HepG2 (cell line): ENCODE data around the gene DNASE1. TPM values are rescaled to one million over a fixed set of nuclear protein-coding genes. Genes with fewer than 3 reads are reported as not detected.

ENCODE experiments used
- GRHL1 ChIP-seq: sonication (generic); formaldehyde crosslinking; conservative IDR thresholded peaks from 2 replicates; pipeline ENCODE4 v1.8.0; 2022; ENCODE audit warnings: missing genetic modification reagents
- HINFP ChIP-seq: sonication (generic); formaldehyde crosslinking; IDR thresholded peaks from 2 replicates; pipeline ENCODE4 v1.4.0; 2020; ENCODE audit warnings: low read depth, mild to moderate bottlenecking, missing genetic modification reagents
- HOMEZ ChIP-seq: IDR thresholded peaks from 2 replicates; pipeline ENCODE4 v1.6.1; 2016; ENCODE audit warnings: low read depth
- ISX ChIP-seq: sonication (generic); formaldehyde crosslinking; conservative IDR thresholded peaks from 2 replicates; pipeline ENCODE4 v1.5.0; 2020; ENCODE audit warnings: missing genetic modification reagents
- KLF16 ChIP-seq, 2 experiments: sonication (generic) in 1 of 2; formaldehyde crosslinking in 1 of 2; IDR thresholded peaks; 2 replicates each; pipeline versions ENCODE4 v1.6.1 to v1.8.0; 2016 to 2023; ENCODE audit warnings: missing genetic modification reagents in 2 of 2, missing compliant biosample characterization in 1 of 2
- PATZ1 ChIP-seq: sonication (generic); formaldehyde crosslinking; IDR thresholded peaks from 2 replicates; pipeline ENCODE4 v1.4.0; 2020; ENCODE audit warnings: missing genetic modification reagents
- POGZ ChIP-seq: sonication (generic); formaldehyde crosslinking; IDR thresholded peaks from 2 replicates; pipeline ENCODE4 v1.4.0; 2020; ENCODE audit warnings: mild to moderate bottlenecking, missing genetic modification reagents
- RAD21 ChIP-seq: fragments of 450-650 bp; formaldehyde crosslinking; IDR thresholded peaks from 2 replicates; pipeline ENCODE4 v1.5.0; 2020; ENCODE audit warnings: mild to moderate bottlenecking
- SNAPC4 ChIP-seq: sonication (generic); formaldehyde crosslinking; IDR thresholded peaks from 2 replicates; pipeline ENCODE4 v1.4.0; 2020; ENCODE audit warnings: mild to moderate bottlenecking, missing genetic modification reagents
- ZNF121 ChIP-seq: sonication (generic); formaldehyde crosslinking; IDR thresholded peaks from 2 replicates; pipeline ENCODE4 v1.5.0; 2020; ENCODE audit warnings: mild to moderate bottlenecking, missing genetic modification reagents
- ZNF263 ChIP-seq: sonication (generic); formaldehyde crosslinking; IDR thresholded peaks from 2 replicates; pipeline ENCODE4 v1.4.0; 2020; ENCODE audit warnings: missing genetic modification reagents
- ZNF264 ChIP-seq: sonication (generic); formaldehyde crosslinking; IDR thresholded peaks from 2 replicates; pipeline ENCODE4 v1.4.0; 2020; ENCODE audit warnings: missing genetic modification reagents
- ZNF317 ChIP-seq: sonication (generic); formaldehyde crosslinking; IDR thresholded peaks from 2 replicates; pipeline ENCODE4 v1.5.0; 2020; ENCODE audit warnings: mild to moderate bottlenecking, missing genetic modification reagents
- ZNF34 ChIP-seq: sonication (generic); formaldehyde crosslinking; IDR thresholded peaks from 2 replicates; pipeline ENCODE4 v1.4.0; 2020; ENCODE audit warnings: mild to moderate bottlenecking, missing genetic modification reagents, borderline replicate concordance
- ZNF343 ChIP-seq: sonication (generic); formaldehyde crosslinking; IDR thresholded peaks from 2 replicates; pipeline ENCODE4 v1.4.0; 2020; ENCODE audit warnings: mild to moderate bottlenecking, missing genetic modification reagents
- ZNF512 ChIP-seq: sonication (generic); formaldehyde crosslinking; IDR thresholded peaks from 2 replicates; pipeline ENCODE4 v1.4.0; 2020; ENCODE audit warnings: mild to moderate bottlenecking, missing genetic modification reagents
- polyA plus RNA-seq, 8 experiments: library from polyadenylated mRNA; depleted of rRNA in 3 of 8; stranded (reverse) in 7 of 8; unstranded in 1 of 8; fragments of >200 nt; fragmentation: Illumina TruSeq in 4 of 8; extraction: Trizol in 4 of 8; gene quantifications; 2 replicates each; pipeline versions ENCODE4 v1.2.1 to v1.2.3, GENCODE V29; 2011 to 2016; ENCODE audit warnings: low read depth in 4 of 8, missing spikeins in 1 of 8, mixed read lengths in 1 of 8; ENCODE audit not compliant: insufficient read depth in 1 of 8
- total RNA-seq, 5 experiments: library from RNA; depleted of rRNA; stranded (reverse); fragments of >200 nt; fragmentation: Illumina TruSeq; extraction: Trizol; gene quantifications; 2 replicates each; pipeline ENCODE4 v1.2.3, GENCODE V29; 2016; ENCODE audit warnings: low read depth in 1 of 5

DNASE1 gene
- total and polyA plus RNA-seq, 2 of the 13 experiments (the other 11 are each of a cell fraction or from before 2014, with no cell fraction given) = 7.1 to 11.1 TPM

- TF ChIP-seq GRHL1 (CRISPR knock-in tag) (no peak), HINFP (no peak), SNAPC4 (CRISPR knock-in tag) (no peak), POGZ (no peak), ZNF34 (CRISPR knock-in tag) (no peak), ZNF317 (CRISPR knock-in tag) (no peak), KLF16 (CRISPR knock-in tag; IDR thresholded peaks at IDR 0.05) (peak in 1 of 2 experiments; percentile 34; a peak in 1 of 4 replicates), ZNF121 (no peak), ZNF263 (CRISPR knock-in tag) (no peak), ZNF512 (CRISPR knock-in tag) (no peak), HOMEZ (CRISPR knock-in tag) (no peak), RAD21 (peak; percentile 90), ZNF264 (no peak), PATZ1 (CRISPR knock-in tag) (0 out of 2 replicates have a peak, but pooled peaks have one; percentile 35), ISX (no peak), ZNF343 (no peak)
These were observed 36.0 kb downstream of the DNASE1 start (continued) for GRCh38 chr16:3690470-3690928.
